Frontal cortex (tissue), 4 donors: ENCODE data around the gene SFN. TPM values are rescaled to one million over a fixed set of nuclear protein-coding genes. Genes with fewer than 3 reads are reported as not detected.

Experiments used
- DNase-seq, 2 donors: peaks; one replicate each; pipeline ENCODE4 v3.0.0; 2012; ENCODE audit warnings: low spot score in 2 of 2
- FAIRE-seq: peaks from 2 replicates; lab custom pipeline; 2012; peaks lifted over from hg19 to GRCh38; lab: Jason Lieb, UNC
- small RNA-seq: library from RNA; depleted of rRNA; stranded (forward); fragments of <200 nt; gene quantifications from one replicate; pipeline ENCODE3, GENCODE V24; 2014
- total RNA-seq: library from RNA; depleted of rRNA; stranded (reverse); fragments of >200 nt; gene quantifications from one replicate; pipeline ENCODE4 v1.2.3, GENCODE V29; 2014
- donor health status: control.
- donor health status: control.
- donor health status: control.

The SFN gene
- total RNA-seq, 1 donor from 2014 or later, result under 0.01 TPM

- no peak for FAIRE-seq
- no peak for DNase-seq
Observed at GRCh38 chr1:26907071-26907917, 44.3 kb downstream of the SFN start.

- no peak for DNase-seq
- FAIRE-seq, result no peak
Observed at GRCh38 chr1:26909951-26910342, 47.0 kb downstream of the SFN start.

- DNase-seq (no peak), FAIRE-seq (no peak)
Observed at GRCh38 chr1:26910343-26911160, 47.6 kb downstream of the SFN start.

GRCh38 chr1:26911399-26912146 is 48.6 kb downstream of the SFN start:
- DNase-seq (no peak), FAIRE-seq (no peak)

- FAIRE-seq (no peak), DNase-seq (no peak)
Observed at GRCh38 chr1:26912147-26912490, 49.2 kb downstream of the SFN start.

- DNase-seq (no peak), FAIRE-seq (no peak)
Observed at GRCh38 chr1:26913389-26913753, 50.4 kb downstream of the SFN start.

Small RNAs within 50 kb of the gene (small RNA-seq; reads per million reads assigned to genes)
- gene RN7SL165P, result not detected

Other genes with a start within 250 kb of the SFN start
- 17.1 TPM for gene ARID1A, start 167.1 kb upstream of the SFN start, total RNA-seq
- 4.5 TPM for gene PIGV, start 75.2 kb upstream of the SFN start, total RNA-seq
- 5.7 TPM for gene ZDHHC18, start 36.5 kb upstream of the SFN start, total RNA-seq
- 8.6 TPM for gene GPN2, start 27.1 kb downstream of the SFN start, total RNA-seq
- 9.8 TPM for gene GPATCH3, start 37.3 kb downstream of the SFN start, total RNA-seq
- gene NR0B2, start 50.8 kb downstream of the SFN start, total RNA-seq, result not detected
- 17.1 TPM for gene NUDC, start 58.6 kb downstream of the SFN start, total RNA-seq
- not detected for gene KDF1, start 97.3 kb downstream of the SFN start, total RNA-seq
- 16.7 TPM for gene TRNP1, start 130.5 kb downstream of the SFN start, total RNA-seq
- gene TENT5B, start 149.7 kb downstream of the SFN start, total RNA-seq, result not detected